Liver (tissue), 9 donors: ENCODE results near the gene S100A5. TPM values are rescaled to one million over a fixed set of nuclear protein-coding genes. Genes with fewer than 3 reads are reported as not detected.

Experiments
- DNase-seq: peaks from one replicate; pipeline ENCODE4 v3.0.0-alpha.2; 2017; ENCODE audit warnings: low spot score
- H3K27ac ChIP-seq, 2 donors: one replicate each; pipeline ENCODE4 v1.7.0; 2013; ENCODE audit warnings: inconsistent platforms in 2 of 2, low read length in 2 of 2, control low read depth in 1 of 2, low read depth in 1 of 2, mild to moderate bottlenecking in 1 of 2
- H3K27me3 ChIP-seq, 4 donors: one replicate each; pipeline versions ENCODE4 v1.6.1 to v1.7.0; 2013; ENCODE audit warnings: low read length in 3 of 4, inconsistent platforms in 1 of 4, mild to moderate bottlenecking in 1 of 4, moderate library complexity in 1 of 4; ENCODE audit not compliant: control insufficient read depth in 4 of 4, insufficient read depth in 4 of 4
- H3K36me3 ChIP-seq, 4 donors: one replicate each; pipeline versions ENCODE4 v1.6.1 to v1.7.0; 2013; ENCODE audit warnings: low read length in 3 of 4, mild to moderate bottlenecking in 3 of 4, low read depth in 1 of 4, moderate library complexity in 1 of 4; ENCODE audit not compliant: control insufficient read depth in 4 of 4, insufficient read depth in 3 of 4
- H3K4me1 ChIP-seq, 4 donors: one replicate each; pipeline versions ENCODE4 v1.6.1 to v1.7.0; 2013; ENCODE audit warnings: low read length in 3 of 4, mild to moderate bottlenecking in 3 of 4, moderate library complexity in 1 of 4; ENCODE audit not compliant: control insufficient read depth in 4 of 4, insufficient read depth in 4 of 4
- H3K4me3 ChIP-seq, 3 donors: one replicate each; pipeline versions ENCODE4 v1.6.1 to v1.7.0; 2013; ENCODE audit warnings: low read length in 3 of 3, control low read depth in 1 of 3, low read depth in 1 of 3, mild to moderate bottlenecking in 1 of 3
- H3K9ac ChIP-seq, 2 donors: one replicate each; pipeline ENCODE4 v1.7.0; 2013; ENCODE audit warnings: low read length in 2 of 2, mild to moderate bottlenecking in 2 of 2, moderate library complexity in 2 of 2, control low read depth in 1 of 2, low read depth in 1 of 2
- H3K9me3 ChIP-seq, 4 donors: one replicate each; pipeline versions ENCODE4 v1.6.1 to v1.7.0; 2013; ENCODE audit warnings: low read length in 3 of 4; ENCODE audit not compliant: control insufficient read depth in 4 of 4
- EGR1 ChIP-seq, 2 donors: IDR thresholded peaks; 2 replicates each; pipeline ENCODE4 v1.6.1; 2016 to 2018; ENCODE audit warnings: antibody characterized with exemption in 2 of 2, low read depth in 2 of 2
- FOXA1 ChIP-seq: IDR thresholded peaks from 2 replicates; pipeline ENCODE4 v1.6.1; 2016; ENCODE audit warnings: antibody characterized with exemption
- FOXA2 ChIP-seq: IDR thresholded peaks from 2 replicates; pipeline ENCODE4 v1.6.1; 2016; ENCODE audit warnings: antibody characterized with exemption
- GABPA ChIP-seq, 2 donors: IDR thresholded peaks in 1 of 2; conservative IDR thresholded peaks in 1 of 2; 2 replicates each; pipeline ENCODE4 v1.6.1; 2016; ENCODE audit warnings: antibody characterized with exemption in 2 of 2, mild to moderate bottlenecking in 1 of 2, moderate library complexity in 1 of 2
- HNF4A ChIP-seq, 2 donors: conservative IDR thresholded peaks; 2 replicates each; pipeline ENCODE4 v1.6.1; 2016; ENCODE audit warnings: antibody characterized with exemption in 2 of 2, mild to moderate bottlenecking in 2 of 2
- HNF4G ChIP-seq: IDR thresholded peaks from 2 replicates; pipeline ENCODE4 v1.6.1; 2016; ENCODE audit warnings: antibody characterized with exemption
- NR2F2 ChIP-seq: IDR thresholded peaks from 2 replicates; pipeline ENCODE4 v1.6.1; 2016; ENCODE audit warnings: antibody characterized with exemption
- RAD21 ChIP-seq, 2 donors: IDR thresholded peaks; 2 replicates each; pipeline ENCODE4 v1.6.1; 2016; ENCODE audit warnings: antibody characterized with exemption in 2 of 2, mild to moderate bottlenecking in 2 of 2
- RXRA ChIP-seq, 2 donors: IDR thresholded peaks; 2 replicates each; pipeline ENCODE4 v1.6.1; 2017 to 2018; ENCODE audit warnings: antibody characterized with exemption in 2 of 2, mild to moderate bottlenecking in 1 of 2
- TAF1 ChIP-seq: conservative IDR thresholded peaks from 2 replicates; pipeline ENCODE4 v1.6.1; 2016; ENCODE audit warnings: antibody characterized with exemption, mild to moderate bottlenecking
- YY1 ChIP-seq: IDR thresholded peaks from 2 replicates; pipeline ENCODE4 v1.6.1; 2016; ENCODE audit warnings: antibody characterized with exemption, mild to moderate bottlenecking
- WGBS: extraction: QIAGEN DNeasy Blood & Tissue Kit; methylation state at CpG from one replicate; pipeline ENCODE4 v1.1.7; 2013; 5-methylcytosine and 5-hydroxymethylcytosine counted together
- polyA plus RNA-seq, 2 donors: library from polyadenylated mRNA; stranded (reverse) in 1 of 2; unstranded in 1 of 2; fragments of 200-250 nt in 1 of 2; fragments of >200 nt in 1 of 2; fragmentation: Nextera tagmentation in 1 of 2; extraction: Ambion mirVana in 1 of 2; gene quantifications; one replicate each; pipeline versions ENCODE4 v1.2.1 to v1.2.3, GENCODE V29; 2013 to 2015
- total RNA-seq, 2 donors: library from RNA; depleted of rRNA; stranded (reverse); fragments of >200 nt; gene quantifications; one replicate each; pipeline ENCODE4 v1.2.3, GENCODE V29; 2014
- TF ChIP-seq, protein P1 (sequence below): fragments of 150-350 bp; IDR thresholded peaks from 2 replicates; pipeline ENCODE4 v1.5.1; 2017; ENCODE audit warnings: improper control_type of control experiment, low read depth, low read length; ENCODE audit not compliant: missing input control
- TF ChIP-seq, protein P2 (sequence below): IDR thresholded peaks from 2 replicates; pipeline ENCODE4 v1.6.1; 2016; ENCODE audit warnings: antibody characterized with exemption
- TF ChIP-seq, protein P3 (sequence below): IDR thresholded peaks from 2 replicates; pipeline ENCODE4 v1.6.1; 2016; ENCODE audit warnings: antibody characterized with exemption
- TF ChIP-seq, protein P4 (sequence below): IDR thresholded peaks from 2 replicates; pipeline ENCODE4 v1.6.1; 2016; ENCODE audit warnings: antibody characterized with exemption
- donor health status: healthy.
- donor health status: healthy.
- donor health status: healthy.
- donor health status: healthy.
- donor health status: healthy.

The S100A5 gene
- total and polyA plus RNA-seq, 4 donors: not detected

DNA sequence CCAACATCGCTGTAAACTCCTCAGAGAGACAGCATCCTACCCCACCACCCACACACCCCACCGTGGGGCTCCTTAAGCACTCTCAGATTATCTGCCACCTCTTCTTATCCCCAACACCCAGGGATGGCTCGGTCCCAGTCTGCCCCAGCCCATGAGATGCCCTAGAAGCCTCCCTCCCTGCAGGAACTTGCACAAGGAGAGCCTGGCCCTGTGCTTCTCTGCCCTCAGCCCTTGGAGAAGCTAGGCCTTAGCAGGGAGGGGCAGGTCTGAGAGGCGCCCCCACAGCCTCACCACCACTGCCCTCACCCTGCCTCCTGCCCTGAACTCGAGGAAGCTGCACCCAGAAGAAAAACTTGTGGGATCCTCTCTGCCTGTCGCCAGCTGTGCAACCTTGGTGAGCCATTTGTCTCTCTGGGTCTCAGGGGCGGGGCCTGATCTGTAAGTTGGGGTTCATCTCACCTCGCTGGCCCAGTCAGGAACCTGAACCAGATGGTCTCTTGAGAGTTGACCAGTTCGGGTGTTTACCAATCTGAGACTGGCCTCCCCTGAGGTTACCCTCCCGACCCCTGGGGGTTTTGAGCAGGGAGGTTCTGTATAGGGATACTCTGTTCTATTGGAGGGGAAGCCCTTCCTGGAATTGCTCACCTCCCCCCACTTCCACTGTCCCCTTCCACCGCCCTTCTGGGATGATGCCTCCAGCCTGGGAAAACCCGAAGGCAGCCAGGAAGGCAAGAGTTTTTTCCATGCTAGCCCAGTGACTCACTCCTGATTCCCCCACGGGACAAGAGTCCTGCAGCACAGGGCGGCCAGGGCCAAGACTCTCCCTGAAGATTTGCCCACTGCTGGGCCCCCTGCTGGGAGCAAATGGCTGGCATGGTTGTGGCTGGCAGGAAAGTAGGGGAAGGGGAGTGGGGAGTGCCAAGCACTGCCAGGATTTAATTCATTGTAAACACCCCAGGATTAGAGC lies 8.3 kb upstream of the S100A5 start, which contains the start of gene S100A3:
Gene S100A3, minus strand, starts transcription at position 537 of the 967 bp plus-strand sequence. CDS start 773 bp downstream, outside the sequence.
- WGBS: 76% methylated on average over 14 of the region's 14 CpGs
- H3K36me3 ChIP-seq: no peaks in the 10 kb centered on the region
- H3K9me3 ChIP-seq: no peaks in the 10 kb centered on the region
- no peaks in the 10 kb centered on the region for H3K27me3 ChIP-seq
- H3K4me1 ChIP-seq: no peaks in the 10 kb centered on the region
- no peak within 1 kb of the TSS for H3K9ac ChIP-seq
- DNase-seq: no peak
- H3K27ac ChIP-seq: no peak within 1 kb of the TSS
- no peak within 1 kb of the TSS for H3K4me3 ChIP-seq
- TF ChIP-seq FOXA2 (no peak), HNF4G (no peak), HNF4A (conservative IDR thresholded peaks at IDR 0.05) (no peak), YY1 (no peak), NR2F2 (no peak), TAF1 (no peak), EGR1 (IDR thresholded peaks at IDR 0.05; ENCODE audit: low read depth in 2 of 2) (no peak)
- TF ChIP-seq, protein P1, sequence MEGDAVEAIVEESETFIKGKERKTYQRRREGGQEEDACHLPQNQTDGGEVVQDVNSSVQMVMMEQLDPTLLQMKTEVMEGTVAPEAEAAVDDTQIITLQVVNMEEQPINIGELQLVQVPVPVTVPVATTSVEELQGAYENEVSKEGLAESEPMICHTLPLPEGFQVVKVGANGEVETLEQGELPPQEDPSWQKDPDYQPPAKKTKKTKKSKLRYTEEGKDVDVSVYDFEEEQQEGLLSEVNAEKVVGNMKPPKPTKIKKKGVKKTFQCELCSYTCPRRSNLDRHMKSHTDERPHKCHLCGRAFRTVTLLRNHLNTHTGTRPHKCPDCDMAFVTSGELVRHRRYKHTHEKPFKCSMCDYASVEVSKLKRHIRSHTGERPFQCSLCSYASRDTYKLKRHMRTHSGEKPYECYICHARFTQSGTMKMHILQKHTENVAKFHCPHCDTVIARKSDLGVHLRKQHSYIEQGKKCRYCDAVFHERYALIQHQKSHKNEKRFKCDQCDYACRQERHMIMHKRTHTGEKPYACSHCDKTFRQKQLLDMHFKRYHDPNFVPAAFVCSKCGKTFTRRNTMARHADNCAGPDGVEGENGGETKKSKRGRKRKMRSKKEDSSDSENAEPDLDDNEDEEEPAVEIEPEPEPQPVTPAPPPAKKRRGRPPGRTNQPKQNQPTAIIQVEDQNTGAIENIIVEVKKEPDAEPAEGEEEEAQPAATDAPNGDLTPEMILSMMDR: no peak
- TF ChIP-seq, protein P2, sequence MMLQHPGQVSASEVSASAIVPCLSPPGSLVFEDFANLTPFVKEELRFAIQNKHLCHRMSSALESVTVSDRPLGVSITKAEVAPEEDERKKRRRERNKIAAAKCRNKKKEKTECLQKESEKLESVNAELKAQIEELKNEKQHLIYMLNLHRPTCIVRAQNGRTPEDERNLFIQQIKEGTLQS: no peak

DNA sequence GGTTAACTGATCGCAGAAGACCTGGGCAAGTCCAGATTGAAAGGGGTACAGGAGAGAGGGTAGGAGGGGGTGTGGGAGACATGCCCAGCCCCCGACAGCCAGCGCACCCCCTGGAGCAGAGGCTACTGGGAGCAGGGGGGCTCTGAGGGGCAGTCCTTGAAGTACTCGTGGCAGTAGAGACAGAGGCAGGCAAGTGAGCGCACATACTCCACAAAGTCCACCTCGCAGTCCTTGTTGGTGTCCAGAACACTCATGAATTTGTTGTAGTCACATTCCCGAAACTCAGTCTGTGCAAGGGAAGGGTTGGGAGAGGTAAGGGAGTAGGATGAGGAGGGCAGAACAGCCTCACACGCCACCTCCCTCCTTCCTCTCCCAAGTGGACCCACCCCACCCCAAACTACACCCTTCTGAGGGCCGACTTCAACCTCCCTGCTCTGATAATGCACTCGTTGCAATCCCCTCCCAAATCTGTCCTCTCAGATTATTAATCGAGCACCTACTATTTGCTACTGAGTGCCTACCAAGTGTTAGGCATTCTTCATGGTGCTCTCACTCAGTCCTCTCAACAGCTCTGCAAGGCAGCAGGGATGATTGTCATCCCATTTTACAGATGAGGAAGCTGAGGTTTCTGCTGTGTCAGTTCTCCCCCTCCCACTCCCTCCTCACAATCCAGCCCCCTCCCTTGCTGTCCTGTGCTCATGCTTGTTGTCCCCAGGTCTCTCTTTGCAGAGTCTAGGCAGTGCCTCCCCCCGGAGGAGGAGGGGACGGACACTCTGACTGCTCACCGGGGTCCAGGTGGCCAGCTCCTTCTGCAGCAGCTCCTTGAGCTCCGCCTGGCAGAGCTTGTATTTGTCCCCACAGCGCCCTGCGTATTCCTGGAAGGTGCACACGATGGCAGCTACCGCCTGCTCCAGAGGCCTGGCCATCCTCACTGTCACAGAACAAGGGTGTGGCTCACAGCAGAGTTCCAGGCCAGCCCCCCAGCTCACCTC lies 7.1 kb upstream of the S100A5 start:
- H3K9me3 ChIP-seq: no peaks in the 10 kb centered on the region
- 86% methylated on average over 19 of the region's 19 CpGs for WGBS
- H3K4me1 ChIP-seq: no peaks in the 10 kb centered on the region
- H3K36me3 ChIP-seq: no peaks in the 10 kb centered on the region
- H3K9ac ChIP-seq: no peak overlapping the region
- TF ChIP-seq YY1: no peak
- TF ChIP-seq, protein P3, sequence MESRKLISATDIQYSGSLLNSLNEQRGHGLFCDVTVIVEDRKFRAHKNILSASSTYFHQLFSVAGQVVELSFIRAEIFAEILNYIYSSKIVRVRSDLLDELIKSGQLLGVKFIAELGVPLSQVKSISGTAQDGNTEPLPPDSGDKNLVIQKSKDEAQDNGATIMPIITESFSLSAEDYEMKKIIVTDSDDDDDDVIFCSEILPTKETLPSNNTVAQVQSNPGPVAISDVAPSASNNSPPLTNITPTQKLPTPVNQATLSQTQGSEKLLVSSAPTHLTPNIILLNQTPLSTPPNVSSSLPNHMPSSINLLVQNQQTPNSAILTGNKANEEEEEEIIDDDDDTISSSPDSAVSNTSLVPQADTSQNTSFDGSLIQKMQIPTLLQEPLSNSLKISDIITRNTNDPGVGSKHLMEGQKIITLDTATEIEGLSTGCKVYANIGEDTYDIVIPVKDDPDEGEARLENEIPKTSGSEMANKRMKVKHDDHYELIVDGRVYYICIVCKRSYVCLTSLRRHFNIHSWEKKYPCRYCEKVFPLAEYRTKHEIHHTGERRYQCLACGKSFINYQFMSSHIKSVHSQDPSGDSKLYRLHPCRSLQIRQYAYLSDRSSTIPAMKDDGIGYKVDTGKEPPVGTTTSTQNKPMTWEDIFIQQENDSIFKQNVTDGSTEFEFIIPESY: no peak
- TF ChIP-seq FOXA2: no peak
- TF ChIP-seq, protein P4, sequence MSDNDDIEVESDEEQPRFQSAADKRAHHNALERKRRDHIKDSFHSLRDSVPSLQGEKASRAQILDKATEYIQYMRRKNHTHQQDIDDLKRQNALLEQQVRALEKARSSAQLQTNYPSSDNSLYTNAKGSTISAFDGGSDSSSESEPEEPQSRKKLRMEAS: no peak
- TF ChIP-seq, protein P2: no peak
- TF ChIP-seq GABPA (IDR thresholded peaks at IDR 0.05 in 1 of 2, conservative IDR thresholded peaks at IDR 0.05 in 1 of 2): no peak
- no peak for TF ChIP-seq NR2F2
- no peak for TF ChIP-seq HNF4A (conservative IDR thresholded peaks at IDR 0.05)
- TF ChIP-seq TAF1: no peak
- no peak for TF ChIP-seq FOXA1
- no peak for TF ChIP-seq RXRA (IDR thresholded peaks at IDR 0.05)
- TF ChIP-seq RAD21 (IDR thresholded peaks at IDR 0.05): no peak
- no peak overlapping the region for H3K4me3 ChIP-seq
- no peak for DNase-seq
- no peaks in the 10 kb centered on the region for H3K27me3 ChIP-seq
- H3K27ac ChIP-seq: no peak overlapping the region
